Caco-2 (cell line): ENCODE data around the gene RAF1. TPM values are rescaled to one million over a fixed set of nuclear protein-coding genes. Genes with fewer than 3 reads are reported as not detected.

Experiments
- BruUV-seq: library from RNA; stranded (reverse); fragments of 400-500 nt; replicated peaks from 2 replicates; lab custom pipeline; 2021; lab: Mats Ljungman, UMichigan
- CTCF ChIA-PET: fragments of 300-600 bp; sonication (Branson Sonifier 250); formaldehyde crosslinking; loops from one replicate; lab custom pipeline; 2022; ENCODE audit warnings: antibody characterized with exemption; lab: Charles Lee
- POLR2A ChIA-PET: fragments of 300-600 bp; sonication (Branson Sonifier 250); formaldehyde crosslinking; loops from one replicate; lab custom pipeline; 2022; ENCODE audit warnings: antibody characterized with exemption; lab: Charles Lee
- DNase-seq, 2 experiments: peaks; one replicate each; pipeline versions ENCODE4 v3.0.0 to v3.0.0-alpha.2; 2020 to 2022
- H3K27me3 ChIP-seq: replicated peaks from 2 replicates; pipeline ENCODE4 v1.6.0; 2011; ENCODE audit warnings: low read length; ENCODE audit not compliant: control insufficient read depth, insufficient read depth
- H3K36me3 ChIP-seq: 2 replicates; pipeline ENCODE4 v1.5.1; 2011; ENCODE audit warnings: low read length; ENCODE audit not compliant: control insufficient read depth, insufficient read depth
- H3K4me1 ChIP-seq: fragments of 250-450 bp; sonication (Bioruptor Pico); 2 replicates; pipeline ENCODE4 v1.5.1; 2020; ENCODE audit warnings: mild to moderate bottlenecking
- H3K4me3 ChIP-seq: 2 replicates; pipeline ENCODE4 v1.5.1; 2011; ENCODE audit warnings: low read depth, mild to moderate bottlenecking, control low read depth, low read length
- H3K9me3 ChIP-seq: fragments of 250-450 bp; sonication (Bioruptor Pico); 2 replicates; pipeline ENCODE4 v1.5.1; 2020; ENCODE audit warnings: mild to moderate bottlenecking, moderate library complexity
- H3K27ac Mint-ChIP-seq: one replicate; pipeline ENCODE4 v1.8.0; 2022; ENCODE audit warnings: mixed read lengths; ENCODE audit not compliant: unreplicated experiment
- H3K27me3 Mint-ChIP-seq: one replicate; pipeline ENCODE4 v1.8.0; 2022; ENCODE audit warnings: mixed read lengths; ENCODE audit not compliant: insufficient read depth, unreplicated experiment
- H3K36me3 Mint-ChIP-seq: one replicate; pipeline ENCODE4 v1.8.0; 2022; ENCODE audit warnings: mild to moderate bottlenecking, mixed read lengths; ENCODE audit not compliant: insufficient read depth, unreplicated experiment
- H3K4me1 Mint-ChIP-seq: one replicate; pipeline ENCODE4 v1.8.0; 2022; ENCODE audit warnings: low read depth, mixed read lengths; ENCODE audit not compliant: unreplicated experiment
- H3K4me3 Mint-ChIP-seq: one replicate; pipeline ENCODE4 v1.8.0; 2022; ENCODE audit warnings: mild to moderate bottlenecking, moderate library complexity, mixed read lengths; ENCODE audit not compliant: unreplicated experiment
- H3K9me3 Mint-ChIP-seq: one replicate; pipeline ENCODE4 v1.8.0; 2022; ENCODE audit warnings: mixed read lengths; ENCODE audit not compliant: unreplicated experiment
- intact Hi-C: fragments of 100-400 bp; cut with micrococcal nuclease; formaldehyde crosslinking; loops from one replicate; pipeline ENCODE4 v1.10.0; 2022; ENCODE audit not compliant: unreplicated experiment
- total RNA-seq: library from RNA; stranded (reverse); gene quantifications from 2 replicates; pipeline ENCODE4 v1.2.3, GENCODE V29; 2022
- TF ChIP-seq, protein P1 (sequence below), 2 experiments: fragments of 200-600 bp in 1 of 2; IDR thresholded peaks; 1 replicate in 1 of 2; 2 replicates in 1 of 2; pipeline versions ENCODE4 v1.5.1 to v1.8.0; 2011 to 2022; ENCODE audit warnings: antibody characterized with exemption in 1 of 2, control low read depth in 1 of 2, inconsistent platforms in 1 of 2, low read depth in 1 of 2, low read length in 1 of 2, mild to moderate bottlenecking in 1 of 2, moderate library complexity in 1 of 2; ENCODE audit not compliant: insufficient read depth in 1 of 2, severe bottlenecking in 1 of 2, unreplicated experiment in 1 of 2

The RAF1 gene
- total RNA-seq, 1 experiment from 2014 or later, result 93.6 TPM

DNA sequence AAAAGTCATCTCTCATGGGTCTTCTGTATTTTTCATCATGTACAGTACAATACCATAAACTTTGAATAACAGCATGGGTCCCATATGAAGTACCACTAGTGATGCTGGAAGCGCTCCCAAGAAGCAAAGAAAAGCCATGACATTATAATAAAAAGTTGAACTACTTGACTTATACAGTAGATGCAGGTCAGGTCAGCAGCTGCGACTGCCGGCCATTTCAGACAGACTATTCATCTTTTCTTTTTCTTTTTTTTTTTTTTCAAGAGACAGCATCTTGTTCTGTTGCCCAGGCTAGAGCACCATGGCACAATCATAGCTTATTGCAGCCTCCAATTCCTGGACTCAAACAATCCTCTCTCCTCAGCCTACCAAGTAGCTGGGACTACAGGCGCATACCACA lies 10.2 kb downstream of the RAF1 start:
- TF ChIP-seq, protein P1, sequence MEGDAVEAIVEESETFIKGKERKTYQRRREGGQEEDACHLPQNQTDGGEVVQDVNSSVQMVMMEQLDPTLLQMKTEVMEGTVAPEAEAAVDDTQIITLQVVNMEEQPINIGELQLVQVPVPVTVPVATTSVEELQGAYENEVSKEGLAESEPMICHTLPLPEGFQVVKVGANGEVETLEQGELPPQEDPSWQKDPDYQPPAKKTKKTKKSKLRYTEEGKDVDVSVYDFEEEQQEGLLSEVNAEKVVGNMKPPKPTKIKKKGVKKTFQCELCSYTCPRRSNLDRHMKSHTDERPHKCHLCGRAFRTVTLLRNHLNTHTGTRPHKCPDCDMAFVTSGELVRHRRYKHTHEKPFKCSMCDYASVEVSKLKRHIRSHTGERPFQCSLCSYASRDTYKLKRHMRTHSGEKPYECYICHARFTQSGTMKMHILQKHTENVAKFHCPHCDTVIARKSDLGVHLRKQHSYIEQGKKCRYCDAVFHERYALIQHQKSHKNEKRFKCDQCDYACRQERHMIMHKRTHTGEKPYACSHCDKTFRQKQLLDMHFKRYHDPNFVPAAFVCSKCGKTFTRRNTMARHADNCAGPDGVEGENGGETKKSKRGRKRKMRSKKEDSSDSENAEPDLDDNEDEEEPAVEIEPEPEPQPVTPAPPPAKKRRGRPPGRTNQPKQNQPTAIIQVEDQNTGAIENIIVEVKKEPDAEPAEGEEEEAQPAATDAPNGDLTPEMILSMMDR (IDR thresholded peaks at IDR 0.05; ENCODE audit: insufficient read depth in 1 of 2, low read depth in 1 of 2, low read length in 1 of 2, severe bottlenecking in 1 of 2, unreplicated experiment in 1 of 2), result no peak
- peaks cover 10% of the 10 kb centered on the region for H3K4me1 Mint-ChIP-seq
- POLR2A ChIA-PET, result no interaction called here
- H3K36me3 ChIP-seq, result no peaks in the 10 kb centered on the region
- H3K27me3 Mint-ChIP-seq, result no peaks in the 10 kb centered on the region
- no peak overlapping the region for H3K4me3 Mint-ChIP-seq
- H3K4me3 ChIP-seq, result no peak overlapping the region
- no peaks in the 10 kb centered on the region for H3K9me3 ChIP-seq
- peaks cover 17% of the 10 kb centered on the region for H3K36me3 Mint-ChIP-seq
- CTCF ChIA-PET, result no interaction called here
- intact Hi-C loops, result loop anchor here (10.0 kb wide), 1 partner anchor 49 kb away; no protein-coding TSS in a partner anchor
- DNase-seq, result no peak
- no peaks in the 10 kb centered on the region for H3K9me3 Mint-ChIP-seq
- peaks cover 3% of the 10 kb centered on the region; the same call in 1 of the 2 replicates for H3K4me1 ChIP-seq
- no peak overlapping the region for H3K27ac Mint-ChIP-seq
- no TSS peak for BruUV-seq
- no peaks in the 10 kb centered on the region for H3K27me3 ChIP-seq

DNA sequence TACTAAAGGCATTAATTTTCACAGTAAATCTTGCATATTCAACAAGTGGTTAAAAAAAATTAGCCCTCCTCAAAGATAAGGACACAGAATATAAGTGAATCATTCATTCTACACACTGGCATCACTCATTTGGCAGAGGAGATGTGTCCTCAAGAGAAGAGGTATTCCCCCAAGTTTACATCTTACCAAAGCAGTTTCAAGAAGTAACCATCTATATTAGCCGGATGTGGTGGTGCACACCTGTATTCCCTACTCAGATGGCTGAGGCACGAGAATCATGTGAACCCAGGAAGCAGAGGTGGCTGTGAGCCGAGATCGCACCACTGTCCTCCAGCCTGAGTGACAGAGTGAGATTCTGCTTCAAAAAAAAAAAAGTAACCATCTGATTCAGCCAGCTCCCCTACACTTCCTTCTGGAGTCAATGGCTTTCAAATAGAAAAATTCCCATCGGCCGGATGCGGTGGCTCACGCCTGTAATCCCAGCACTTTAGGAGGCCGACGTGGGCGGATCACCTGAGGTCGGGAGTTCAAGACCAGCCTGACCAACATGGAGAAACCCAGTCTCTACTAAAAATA lies 15.4 kb downstream of the RAF1 start:
- Mint-ChIP-seq H3K27me3 (no peaks in the 10 kb centered on the region), H3K36me3 (peaks cover 6% of the 10 kb centered on the region), H3K9me3 (no peaks in the 10 kb centered on the region), H3K4me1 (peaks cover 6% of the 10 kb centered on the region), H3K4me3 (no peak overlapping the region), H3K27ac (no peak overlapping the region)
- no peak for DNase-seq
- Histone ChIP-seq H3K4me1 (peaks cover 19% of the 10 kb centered on the region; the same call in 1 of the 2 replicates), H3K4me3 (no peak overlapping the region), H3K9me3 (no peaks in the 10 kb centered on the region), H3K27me3 (no peaks in the 10 kb centered on the region), H3K36me3 (no peaks in the 10 kb centered on the region)
- intact Hi-C loops, result no loop called here
- POLR2A ChIA-PET, result interaction anchor here (0.5 kb wide), 1 partner anchor 118 kb away, joined by 4 read pairs; no protein-coding TSS in a partner anchor
- no TSS peak for BruUV-seq
- TF ChIP-seq, protein P1 (IDR thresholded peaks at IDR 0.05; ENCODE audit: insufficient read depth in 1 of 2, low read depth in 1 of 2, low read length in 1 of 2, severe bottlenecking in 1 of 2, unreplicated experiment in 1 of 2), result no peak
- CTCF ChIA-PET, result no interaction called here

DNA sequence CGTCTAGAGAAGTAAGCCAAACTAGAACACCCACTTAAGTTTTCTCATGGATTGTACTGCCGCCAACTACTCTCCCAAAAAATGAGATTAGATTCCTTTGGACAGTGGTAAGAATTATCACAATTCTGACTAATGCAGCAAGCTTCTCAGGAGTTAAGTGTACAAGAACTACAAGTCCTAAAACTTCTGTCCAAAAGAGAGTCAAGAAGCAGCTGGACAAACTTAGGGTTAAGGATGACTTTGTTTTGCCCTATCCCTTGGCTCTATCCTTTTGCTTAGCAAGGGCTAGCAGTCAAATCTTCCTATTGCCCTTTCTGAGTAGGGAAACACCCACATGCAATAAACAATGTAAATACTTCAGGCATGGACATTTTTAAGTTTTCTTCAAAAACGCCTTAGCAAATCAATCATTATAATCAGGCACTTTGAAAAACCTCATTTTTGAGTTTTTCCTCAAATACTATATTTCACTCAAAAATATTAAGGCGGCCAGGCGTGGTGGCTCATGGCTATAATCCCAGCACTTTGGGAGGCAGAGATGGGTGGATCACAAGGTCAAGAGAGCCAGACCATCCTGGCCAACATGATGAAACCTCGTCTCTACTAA lies 19.5 kb downstream of the RAF1 start:
- CTCF ChIA-PET, result no interaction called here
- Mint-ChIP-seq H3K4me1 (peaks cover 13% of the 10 kb centered on the region), H3K27me3 (no peaks in the 10 kb centered on the region), H3K9me3 (no peaks in the 10 kb centered on the region), H3K36me3 (peaks cover 28% of the 10 kb centered on the region), H3K4me3 (no peak overlapping the region), H3K27ac (no peak overlapping the region)
- intact Hi-C loops, result no loop called here
- no peak for DNase-seq
- no peak overlapping the region for H3K4me3 ChIP-seq
- BruUV-seq, result no TSS peak
- TF ChIP-seq, protein P1 (IDR thresholded peaks at IDR 0.05; ENCODE audit: insufficient read depth in 1 of 2, low read depth in 1 of 2, low read length in 1 of 2, severe bottlenecking in 1 of 2, unreplicated experiment in 1 of 2), result no peak
- POLR2A ChIA-PET, result no interaction called here
- H3K36me3 ChIP-seq, result no peaks in the 10 kb centered on the region
- H3K9me3 ChIP-seq, result no peaks in the 10 kb centered on the region
- H3K27me3 ChIP-seq, result no peaks in the 10 kb centered on the region
- H3K4me1 ChIP-seq, result peaks cover 27% of the 10 kb centered on the region; the same call in 1 of the 2 replicates
